ENCODE results near the gene ABCC2. TPM values are rescaled to one million over a fixed set of nuclear protein-coding genes. Genes with fewer than 3 reads are reported as not detected.
"Not testable (repeated sequence)": the region's sequence is repeated elsewhere in the genome, so short reads cannot be mapped to it uniquely, and the experiment has no call there.

Gene ABCC2
- total and polyA plus RNA-seq, 11 donors = 0.08 to 0.72 (median 0.20) TPM; not detected in 1

DNA sequence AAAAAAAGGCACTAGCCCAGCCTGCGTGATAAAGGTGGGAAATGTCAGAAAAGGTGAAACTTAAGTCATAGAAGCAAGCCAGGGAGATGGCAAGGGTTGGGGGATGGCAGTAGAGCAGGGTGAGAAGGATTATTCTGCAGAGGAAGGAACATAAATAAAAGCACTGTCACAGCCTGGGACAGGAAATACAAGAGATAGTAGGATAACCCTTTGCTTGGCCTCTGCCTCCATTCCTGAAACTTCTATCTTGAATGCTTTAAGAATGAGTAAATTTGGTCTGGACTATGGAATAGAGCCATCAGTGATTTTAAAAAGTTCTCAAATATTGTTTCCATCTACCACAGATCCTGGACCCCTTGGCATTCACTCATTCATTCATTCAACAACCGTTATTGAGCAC is 50.0 kb downstream of the ABCC2 start:
- 76 to 89% (median 84%) methylated on average over 2 of the region's 2 CpGs for WGBS, 4 donors
- TF ChIP-seq, protein P1, sequence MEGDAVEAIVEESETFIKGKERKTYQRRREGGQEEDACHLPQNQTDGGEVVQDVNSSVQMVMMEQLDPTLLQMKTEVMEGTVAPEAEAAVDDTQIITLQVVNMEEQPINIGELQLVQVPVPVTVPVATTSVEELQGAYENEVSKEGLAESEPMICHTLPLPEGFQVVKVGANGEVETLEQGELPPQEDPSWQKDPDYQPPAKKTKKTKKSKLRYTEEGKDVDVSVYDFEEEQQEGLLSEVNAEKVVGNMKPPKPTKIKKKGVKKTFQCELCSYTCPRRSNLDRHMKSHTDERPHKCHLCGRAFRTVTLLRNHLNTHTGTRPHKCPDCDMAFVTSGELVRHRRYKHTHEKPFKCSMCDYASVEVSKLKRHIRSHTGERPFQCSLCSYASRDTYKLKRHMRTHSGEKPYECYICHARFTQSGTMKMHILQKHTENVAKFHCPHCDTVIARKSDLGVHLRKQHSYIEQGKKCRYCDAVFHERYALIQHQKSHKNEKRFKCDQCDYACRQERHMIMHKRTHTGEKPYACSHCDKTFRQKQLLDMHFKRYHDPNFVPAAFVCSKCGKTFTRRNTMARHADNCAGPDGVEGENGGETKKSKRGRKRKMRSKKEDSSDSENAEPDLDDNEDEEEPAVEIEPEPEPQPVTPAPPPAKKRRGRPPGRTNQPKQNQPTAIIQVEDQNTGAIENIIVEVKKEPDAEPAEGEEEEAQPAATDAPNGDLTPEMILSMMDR (IDR thresholded peaks at IDR 0.05) = no peak
- TF ChIP-seq POLR2A (IDR thresholded peaks at IDR 0.05) = no peak
- H3K9me3 ChIP-seq = peaks cover 0 to 4% (median 0%) of the 10 kb centered on the region in 12 donors
- DNase-seq (no peak), ATAC-seq (no peak)
- intact Hi-C loops (cut with DNase I) = no loop called here
- no peaks in the 10 kb centered on the region for H3K36me3 ChIP-seq
- no peak overlapping the region for H3K27ac ChIP-seq
- H3K4me3 ChIP-seq = no peak overlapping the region
- no peaks in the 10 kb centered on the region for H3K4me1 ChIP-seq
- no peaks in the 10 kb centered on the region for H3K27me3 ChIP-seq

DNA sequence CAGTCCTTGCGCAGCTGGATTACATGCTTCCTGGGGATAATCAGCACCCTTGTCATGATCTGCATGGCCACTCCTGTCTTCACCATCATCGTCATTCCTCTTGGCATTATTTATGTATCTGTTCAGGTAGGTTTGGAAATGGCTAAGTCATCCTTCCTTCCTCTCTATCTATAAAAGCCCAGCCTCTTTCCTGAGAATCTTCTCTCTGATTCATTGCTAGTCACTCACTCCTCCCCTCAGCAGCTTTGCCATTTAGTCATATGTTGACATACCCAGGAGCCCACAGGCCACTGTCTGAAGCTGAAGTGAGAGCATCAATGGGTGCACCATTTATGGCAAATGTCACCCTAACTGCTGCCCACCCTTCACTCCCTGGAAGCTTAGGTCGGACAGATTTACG is 52.0 kb downstream of the ABCC2 start:
- H3K9me3 ChIP-seq = no peaks in the 10 kb centered on the region
- H3K4me1 ChIP-seq = no peaks in the 10 kb centered on the region
- H3K4me3 ChIP-seq = no peak overlapping the region
- 89 to 93% (median 91%) methylated on average over 4 of the region's 4 CpGs for WGBS, 4 donors
- ATAC-seq (no peak), DNase-seq (no peak)
- intact Hi-C loops (cut with DNase I) = no loop called here
- no peak overlapping the region for H3K27ac ChIP-seq
- TF ChIP-seq POLR2A (IDR thresholded peaks at IDR 0.05) = no peak
- TF ChIP-seq, protein P1 (IDR thresholded peaks at IDR 0.05) = no peak
- no peaks in the 10 kb centered on the region for H3K36me3 ChIP-seq
- H3K27me3 ChIP-seq = no peaks in the 10 kb centered on the region

DNA sequence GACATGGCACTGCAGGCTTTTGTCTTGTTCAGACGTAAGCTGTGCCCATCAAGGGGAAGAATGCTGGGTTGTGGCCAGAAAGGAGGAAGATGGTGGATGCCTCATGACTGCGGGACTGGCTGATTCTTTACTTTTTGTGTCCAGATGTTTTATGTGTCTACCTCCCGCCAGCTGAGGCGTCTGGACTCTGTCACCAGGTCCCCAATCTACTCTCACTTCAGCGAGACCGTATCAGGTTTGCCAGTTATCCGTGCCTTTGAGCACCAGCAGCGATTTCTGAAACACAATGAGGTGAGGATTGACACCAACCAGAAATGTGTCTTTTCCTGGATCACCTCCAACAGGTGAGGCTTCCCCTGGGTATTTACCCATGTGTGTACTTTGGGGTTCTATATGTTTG is 53.5 kb downstream of the ABCC2 start:
- Histone ChIP-seq H3K9me3 (no peaks in the 10 kb centered on the region), H3K27ac (no peak overlapping the region), H3K27me3 (no peaks in the 10 kb centered on the region), H3K36me3 (no peaks in the 10 kb centered on the region), H3K4me3 (no peak overlapping the region), H3K4me1 (no peaks in the 10 kb centered on the region)
- ATAC-seq (peak in 2 of 4 donors; percentile 36 to 50), DNase-seq (no peak)
- TF ChIP-seq POLR2A (IDR thresholded peaks at IDR 0.05) = no peak
- TF ChIP-seq, protein P1 (IDR thresholded peaks at IDR 0.05) = no peak
- intact Hi-C loops (cut with DNase I) = no loop called here
- WGBS, 4 donors = 38 to 57% (median 46%) methylated on average over 8 of the region's 8 CpGs

DNA sequence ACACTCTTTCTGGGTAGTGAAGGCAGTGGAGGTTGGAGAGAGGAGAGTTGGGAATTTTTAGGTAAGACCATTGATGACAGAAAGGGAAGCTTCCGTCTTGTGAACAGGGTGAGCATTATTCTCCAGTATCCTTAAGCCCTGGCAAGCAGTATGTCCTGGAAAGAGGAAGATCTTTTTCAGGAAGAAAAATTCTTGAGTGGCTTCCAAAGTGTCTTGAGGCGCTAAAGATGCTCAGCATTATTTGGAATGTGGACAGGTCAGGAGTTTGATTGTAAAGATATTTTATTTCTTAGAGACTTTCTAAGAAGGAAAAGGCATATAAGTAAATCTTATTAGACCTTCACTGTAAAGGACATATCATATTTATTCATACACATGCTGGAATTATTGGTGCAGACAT is 54.3 kb downstream of the ABCC2 start:
- WGBS, 4 donors = 70 to 75% (median 71%) methylated on average over 2 of the region's 2 CpGs
- Histone ChIP-seq H3K27ac (no peak overlapping the region), H3K27me3 (no peaks in the 10 kb centered on the region), H3K36me3 (no peaks in the 10 kb centered on the region), H3K4me3 (no peak overlapping the region), H3K9me3 (no peaks in the 10 kb centered on the region), H3K4me1 (no peaks in the 10 kb centered on the region)
- ATAC-seq (no peak), DNase-seq (no peak)
- TF ChIP-seq POLR2A (IDR thresholded peaks at IDR 0.05) = no peak
- TF ChIP-seq, protein P1 (IDR thresholded peaks at IDR 0.05) = no peak
- intact Hi-C loops (cut with DNase I) = no loop called here

DNA sequence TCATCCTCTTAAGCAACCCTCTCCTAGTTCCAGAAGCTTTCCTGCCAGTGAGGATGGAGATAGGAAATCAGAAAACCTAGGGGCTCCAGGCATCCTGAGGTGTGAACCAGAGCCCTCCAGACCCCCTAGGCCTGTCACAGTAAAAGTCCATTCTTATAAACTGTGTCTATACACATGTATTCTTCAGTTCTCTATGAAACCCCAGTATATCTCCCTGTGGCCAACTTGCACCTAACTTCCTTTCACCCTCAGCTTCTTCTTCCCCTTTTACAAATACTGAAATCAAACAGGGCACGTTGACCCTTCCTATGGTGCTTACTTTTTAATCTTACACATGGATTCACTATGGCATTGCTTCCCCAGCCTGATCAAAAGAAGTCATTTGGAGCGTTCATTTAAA is 58.4 kb downstream of the ABCC2 start:
- intact Hi-C loops (cut with DNase I) = loop anchor here in 3 of 10 donors (10.0 kb wide), 3 partner anchors 174 to 394 kb away; partner anchors contain the start of gene ERLIN1 (in 1 of the 3)
- not testable (repeated sequence) for H3K27ac ChIP-seq, H3K36me3 ChIP-seq, DNase-seq, H3K27me3 ChIP-seq, ATAC-seq, H3K4me3 ChIP-seq, H3K9me3 ChIP-seq
- 79 to 89% (median 87%) methylated on average over 2 of the region's 2 CpGs for WGBS, 4 donors
- H3K4me1 ChIP-seq = peaks cover 0 to 14% (median under 1%) of the 10 kb centered on the region in 12 donors
